GM12878 (cell line): ENCODE results near the gene CDC6. TPM values are rescaled to one million over a fixed set of nuclear protein-coding genes. Genes with fewer than 3 reads are reported as not detected.

Experiments used
- BHLHE40 ChIP-seq, 2 experiments: fragments of 450-650 bp in 1 of 2; IDR thresholded peaks; 2 replicates each; pipeline ENCODE4 v1.6.1; 2011 to 2017; ENCODE audit warnings: low read depth in 2 of 2, borderline replicate concordance in 1 of 2, improper control_type of control experiment in 1 of 2, low read length in 1 of 2, mild to moderate bottlenecking in 1 of 2
- BRCA1 ChIP-seq: IDR thresholded peaks from 2 replicates; pipeline ENCODE4 v1.6.1; 2011; ENCODE audit warnings: low read depth, low read length, improper control_type of control experiment
- JUNB ChIP-seq: IDR thresholded peaks from 2 replicates; pipeline ENCODE4 v1.6.1; 2016; ENCODE audit warnings: antibody characterized with exemption, mild to moderate bottlenecking
- LARP7 ChIP-seq: fragments of 450-650 bp; IDR thresholded peaks from 2 replicates; pipeline ENCODE4 v1.6.1; 2017; ENCODE audit warnings: mild to moderate bottlenecking
- MEF2A ChIP-seq: IDR thresholded peaks from 2 replicates; pipeline ENCODE4 v1.6.1; 2011; ENCODE audit warnings: low read depth, mild to moderate bottlenecking, low read length, moderate library complexity; ENCODE audit not compliant: insufficient read depth
- NR2F1 ChIP-seq: fragments of 450-650 bp; conservative IDR thresholded peaks from 2 replicates; pipeline ENCODE4 v1.6.1; 2017; ENCODE audit warnings: mild to moderate bottlenecking
- RCOR1 ChIP-seq: conservative IDR thresholded peaks from 2 replicates; pipeline ENCODE4 v1.6.1; 2012; ENCODE audit warnings: low read depth, low read length, improper control_type of control experiment
- SMC3 ChIP-seq: IDR thresholded peaks from 2 replicates; pipeline ENCODE4 v1.6.1; 2011; ENCODE audit warnings: low read length, improper control_type of control experiment, borderline replicate concordance
- SPI1 ChIP-seq: IDR thresholded peaks from 2 replicates; pipeline ENCODE4 v1.6.1; 2011; ENCODE audit warnings: low read depth, mild to moderate bottlenecking, low read length, moderate library complexity, borderline replicate concordance; ENCODE audit not compliant: insufficient read depth
- TBL1XR1 ChIP-seq: IDR thresholded peaks from 2 replicates; pipeline ENCODE4 v1.6.1; 2012; ENCODE audit warnings: low read depth, low read length, improper control_type of control experiment
- USF1 ChIP-seq: IDR thresholded peaks from 2 replicates; pipeline ENCODE4 v1.6.1; 2011; ENCODE audit warnings: borderline replicate concordance, low read depth, mild to moderate bottlenecking, moderate library complexity, mixed read lengths, low read length; ENCODE audit not compliant: insufficient read depth; ENCODE audit errors: extremely low read length
- ZBTB11 ChIP-seq: fragments of 450-650 bp; formaldehyde crosslinking; IDR thresholded peaks from 2 replicates; pipeline ENCODE4 v1.5.0; 2022; ENCODE audit warnings: mild to moderate bottlenecking, missing genetic modification characterization
- ZBTB40 ChIP-seq: fragments of 450-650 bp; IDR thresholded peaks from 2 replicates; pipeline ENCODE4 v1.6.1; 2016; ENCODE audit warnings: mild to moderate bottlenecking, moderate library complexity, borderline replicate concordance
- polyA plus RNA-seq, 11 experiments: library from polyadenylated mRNA; depleted of rRNA in 4 of 11; unstranded in 6 of 11; stranded (reverse) in 5 of 11; fragments of >200 nt; fragmentation: Nextera tagmentation in 4 of 11; fragmentation: Illumina TruSeq in 1 of 11; extraction: Ambion mirVana in 4 of 11; extraction: Trizol in 1 of 11; gene quantifications; 1 replicate in 1 of 11; 2 replicates in 10 of 11; pipeline versions ENCODE4 v1.2.1 to v1.2.3, GENCODE V29; 2011 to 2016; ENCODE audit warnings: inconsistent platforms in 2 of 11, missing spikeins in 2 of 11, low read depth in 1 of 11
- total RNA-seq, 4 experiments: library from RNA; depleted of rRNA in 3 of 4; stranded (reverse); fragments of >200 nt in 3 of 4; fragmentation: Illumina TruSeq in 1 of 4; extraction: Trizol in 1 of 4; gene quantifications; 2 replicates each; pipeline versions ENCODE4 v1.2.1 to v1.2.3, GENCODE V29; 2013 to 2021

Gene CDC6
- total and polyA plus RNA-seq, 10 of the 15 experiments (the other 5 are each of a cell fraction or from before 2014, with no cell fraction given) = 13.3 to 60.9 (median 47.6) TPM

GRCh38 chr17:40338941-40339649 lies 51.4 kb downstream of the CDC6 start (continued):
- TF ChIP-seq SPI1 (no peak), BRCA1 (no peak), MEF2A (no peak), ZBTB11 (CRISPR knock-in tag) (no peak), JUNB (no peak), SMC3 (no peak), ZBTB40 (no peak), USF1 (no peak), TBL1XR1 (no peak), BHLHE40 (IDR thresholded peaks at IDR 0.05; ENCODE audit: borderline replicate concordance in 1 of 2, low read depth in 2 of 2, low read length in 1 of 2) (no peak), NR2F1 (no peak), RCOR1 (no peak), LARP7 (no peak)
